Transverse colon (tissue), 4 donors: ENCODE data around the gene MYADM.
A peak's percentile ranks its signal among the peaks of the same experiment; 100 is the strongest.

ENCODE experiments used
- EP300 ChIP-seq: sonication (generic); formaldehyde crosslinking; IDR thresholded peaks from one replicate; pipeline ENCODE4 v1.6.1; 2017; ENCODE audit warnings: antibody characterized with exemption, low read depth
- POLR2A ChIP-seq: fragments of 450-650 bp; IDR thresholded peaks from one replicate; pipeline ENCODE4 v1.6.1; 2016; ENCODE audit warnings: antibody characterized with exemption, mild to moderate bottlenecking, moderate library complexity
- POLR2AphosphoS5 ChIP-seq, 3 donors: sonication (generic); formaldehyde crosslinking; IDR thresholded peaks; one replicate each; pipeline ENCODE4 v1.6.1; 2016; ENCODE audit warnings: antibody characterized with exemption in 3 of 3
- TF ChIP-seq, protein P1 (sequence below), 5 experiments: fragments of 200-600 bp in 3 of 5; fragments of 450-650 bp in 2 of 5; sonication (generic) in 3 of 5; IDR thresholded peaks; 1 replicate in 2 of 5; 2 replicates in 3 of 5; pipeline ENCODE4 v1.5.1; 2016 to 2017; ENCODE audit warnings: antibody characterized with exemption in 5 of 5, inconsistent platforms in 3 of 5, mild to moderate bottlenecking in 2 of 5, moderate library complexity in 1 of 5

DNA sequence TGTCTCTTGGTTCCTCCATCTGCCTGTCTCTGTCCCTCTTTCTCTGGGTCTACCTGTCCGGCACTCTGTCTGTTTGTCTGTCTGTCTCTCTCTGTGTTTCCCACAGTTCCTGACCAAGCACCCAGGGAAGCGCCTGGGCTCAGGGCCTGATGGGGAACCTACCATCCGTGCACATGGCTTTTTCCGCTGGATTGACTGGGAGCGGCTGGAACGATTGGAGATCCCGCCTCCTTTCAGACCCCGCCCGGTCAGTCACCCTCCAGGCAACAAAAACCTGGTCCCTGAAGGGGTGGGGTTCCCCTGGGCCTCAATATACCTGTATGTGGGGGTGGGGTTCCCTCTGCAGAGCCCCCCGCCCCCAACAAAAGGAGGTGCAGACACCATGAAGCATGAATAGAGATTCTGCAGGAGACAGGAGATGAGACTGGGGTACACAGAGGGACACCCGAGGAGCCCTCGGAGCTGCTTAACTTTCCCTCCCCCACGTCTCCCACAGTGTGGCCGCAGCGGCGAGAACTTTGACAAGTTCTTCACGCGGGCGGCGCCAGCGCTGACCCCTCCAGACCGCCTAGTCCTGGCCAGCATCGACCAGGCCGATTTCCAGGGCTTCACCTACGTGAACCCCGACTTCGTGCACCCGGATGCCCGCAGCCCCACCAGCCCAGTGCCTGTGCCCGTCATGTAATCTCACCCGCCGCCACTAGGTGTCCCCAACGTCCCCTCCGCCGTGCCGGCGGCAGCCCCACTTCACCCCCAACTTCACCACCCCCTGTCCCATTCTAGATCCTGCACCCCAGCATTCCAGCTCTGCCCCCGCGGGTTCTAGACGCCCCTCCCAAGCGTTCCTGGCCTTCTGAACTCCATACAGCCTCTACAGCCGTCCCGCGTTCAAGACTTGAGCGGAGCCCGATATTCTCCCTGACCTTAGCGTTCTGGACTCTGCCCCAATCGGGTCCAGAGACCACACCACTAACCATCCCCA lies 38.8 kb downstream of the MYADM start:
- TF ChIP-seq, protein P1, sequence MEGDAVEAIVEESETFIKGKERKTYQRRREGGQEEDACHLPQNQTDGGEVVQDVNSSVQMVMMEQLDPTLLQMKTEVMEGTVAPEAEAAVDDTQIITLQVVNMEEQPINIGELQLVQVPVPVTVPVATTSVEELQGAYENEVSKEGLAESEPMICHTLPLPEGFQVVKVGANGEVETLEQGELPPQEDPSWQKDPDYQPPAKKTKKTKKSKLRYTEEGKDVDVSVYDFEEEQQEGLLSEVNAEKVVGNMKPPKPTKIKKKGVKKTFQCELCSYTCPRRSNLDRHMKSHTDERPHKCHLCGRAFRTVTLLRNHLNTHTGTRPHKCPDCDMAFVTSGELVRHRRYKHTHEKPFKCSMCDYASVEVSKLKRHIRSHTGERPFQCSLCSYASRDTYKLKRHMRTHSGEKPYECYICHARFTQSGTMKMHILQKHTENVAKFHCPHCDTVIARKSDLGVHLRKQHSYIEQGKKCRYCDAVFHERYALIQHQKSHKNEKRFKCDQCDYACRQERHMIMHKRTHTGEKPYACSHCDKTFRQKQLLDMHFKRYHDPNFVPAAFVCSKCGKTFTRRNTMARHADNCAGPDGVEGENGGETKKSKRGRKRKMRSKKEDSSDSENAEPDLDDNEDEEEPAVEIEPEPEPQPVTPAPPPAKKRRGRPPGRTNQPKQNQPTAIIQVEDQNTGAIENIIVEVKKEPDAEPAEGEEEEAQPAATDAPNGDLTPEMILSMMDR (IDR thresholded peaks at IDR 0.05), result peak; percentile 65 to 85 (median 82)
- no peak for TF ChIP-seq EP300
- TF ChIP-seq POLR2AphosphoS5 (IDR thresholded peaks at IDR 0.05), result no peak
- TF ChIP-seq POLR2A, result no peak
